Glutamatergic neuron (in vitro differentiated cells): Measurements from ENCODE around the gene ADAMTS16. TPM values are rescaled to one million over a fixed set of nuclear protein-coding genes. Genes with fewer than 3 reads are reported as not detected.

Source experiments
- DNase-seq: peaks from one replicate; pipeline ENCODE4 v3.0.0; 2022
- H3K27ac Mint-ChIP-seq: one replicate; pipeline ENCODE4 v1.8.0; 2020; ENCODE audit warnings: mild to moderate bottlenecking, mixed read lengths, inconsistent platforms; ENCODE audit not compliant: unreplicated experiment
- H3K27me3 Mint-ChIP-seq: one replicate; pipeline ENCODE4 v1.8.0; 2020; ENCODE audit warnings: mild to moderate bottlenecking, moderate library complexity, mixed read lengths, inconsistent platforms; ENCODE audit not compliant: unreplicated experiment
- H3K36me3 Mint-ChIP-seq: one replicate; pipeline ENCODE4 v1.8.0; 2020; ENCODE audit warnings: mild to moderate bottlenecking, mixed read lengths, inconsistent platforms; ENCODE audit not compliant: unreplicated experiment
- H3K4me1 Mint-ChIP-seq: one replicate; pipeline ENCODE4 v1.8.0; 2020; ENCODE audit warnings: mild to moderate bottlenecking, low read depth, mixed read lengths, inconsistent platforms; ENCODE audit not compliant: unreplicated experiment
- H3K4me3 Mint-ChIP-seq: one replicate; pipeline ENCODE4 v1.8.0; 2020; ENCODE audit warnings: mild to moderate bottlenecking, mixed read lengths, inconsistent platforms; ENCODE audit not compliant: unreplicated experiment
- H3K9me3 Mint-ChIP-seq: one replicate; pipeline ENCODE4 v1.8.0; 2020; ENCODE audit warnings: mild to moderate bottlenecking, moderate library complexity, mixed read lengths, inconsistent platforms; ENCODE audit not compliant: unreplicated experiment
- total RNA-seq: library from RNA; stranded (reverse); fragmentation: NEBNext Ultra II Directional; extraction: Animal tissue kit (Norgen Biotek cat#: 25700); gene quantifications from one replicate; pipeline ENCODE4 v1.2.1, GENCODE V29; 2021; ENCODE audit not compliant: unreplicated experiment
- TF ChIP-seq, protein P1 (sequence below): fragments of 200-600 bp; sonication (generic); IDR thresholded peaks from one replicate; pipeline ENCODE4 v1.5.0; 2021; ENCODE audit not compliant: partially characterized antibody, unreplicated experiment

ADAMTS16 gene
- total RNA-seq, 1 donor from 2014 or later = 4.8 TPM

DNA sequence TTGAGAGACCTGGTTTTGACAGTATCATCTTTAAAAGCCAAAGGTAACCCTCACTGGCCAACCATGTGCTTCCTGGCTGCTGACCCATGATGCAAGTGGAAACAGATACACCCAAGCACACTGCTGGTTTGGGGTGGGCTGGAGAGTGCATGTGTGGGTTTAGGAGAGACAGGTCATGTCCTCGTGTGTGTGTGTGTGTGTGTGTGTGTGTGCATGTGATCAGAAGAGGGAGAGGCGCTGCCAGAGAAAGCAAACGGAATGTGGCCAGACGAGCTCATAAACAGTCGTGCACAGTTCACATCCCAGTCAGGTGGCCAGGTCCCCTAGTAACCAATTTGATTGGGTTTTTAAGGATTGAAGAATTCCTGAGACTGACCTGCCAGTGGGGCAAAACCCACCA lies 169.5 kb downstream of the ADAMTS16 start:
- H3K27me3 Mint-ChIP-seq = peaks cover 7% of the 10 kb centered on the region

DNA sequence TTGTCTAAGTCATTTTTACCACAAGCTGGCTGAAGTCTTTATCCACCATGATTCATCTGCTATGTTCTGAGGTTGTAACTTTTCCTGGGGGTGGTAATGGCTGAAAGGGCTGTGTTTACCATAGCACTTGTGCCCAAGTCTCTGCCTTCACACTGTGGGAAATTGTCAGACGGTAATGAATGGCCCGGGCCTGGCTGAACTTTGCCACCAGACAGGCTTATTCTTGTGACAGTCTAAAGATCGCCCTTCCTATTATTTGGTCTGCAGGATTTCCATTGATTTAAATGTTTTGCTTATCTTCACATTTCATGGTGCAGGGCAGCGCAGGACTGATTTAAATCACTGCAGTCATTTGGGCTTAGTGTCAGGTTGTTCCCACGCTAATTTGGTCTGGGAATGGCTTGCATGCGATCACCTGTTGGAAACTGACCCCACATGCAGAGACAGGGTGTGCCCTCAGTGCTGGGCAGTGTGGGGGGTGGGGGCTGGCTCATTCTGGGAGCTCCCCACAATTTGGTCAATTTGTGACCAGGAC lies 173.0 kb downstream of the ADAMTS16 start:
- H3K9me3 Mint-ChIP-seq = peaks cover 2% of the 10 kb centered on the region
- peaks cover 4% of the 10 kb centered on the region for H3K36me3 Mint-ChIP-seq
- no peak overlapping the region for H3K27ac Mint-ChIP-seq
- no peak overlapping the region for H3K4me3 Mint-ChIP-seq
- no peaks in the 10 kb centered on the region for H3K4me1 Mint-ChIP-seq
- DNase-seq = no peak
- peaks cover 5% of the 10 kb centered on the region for H3K27me3 Mint-ChIP-seq
- TF ChIP-seq, protein P1, sequence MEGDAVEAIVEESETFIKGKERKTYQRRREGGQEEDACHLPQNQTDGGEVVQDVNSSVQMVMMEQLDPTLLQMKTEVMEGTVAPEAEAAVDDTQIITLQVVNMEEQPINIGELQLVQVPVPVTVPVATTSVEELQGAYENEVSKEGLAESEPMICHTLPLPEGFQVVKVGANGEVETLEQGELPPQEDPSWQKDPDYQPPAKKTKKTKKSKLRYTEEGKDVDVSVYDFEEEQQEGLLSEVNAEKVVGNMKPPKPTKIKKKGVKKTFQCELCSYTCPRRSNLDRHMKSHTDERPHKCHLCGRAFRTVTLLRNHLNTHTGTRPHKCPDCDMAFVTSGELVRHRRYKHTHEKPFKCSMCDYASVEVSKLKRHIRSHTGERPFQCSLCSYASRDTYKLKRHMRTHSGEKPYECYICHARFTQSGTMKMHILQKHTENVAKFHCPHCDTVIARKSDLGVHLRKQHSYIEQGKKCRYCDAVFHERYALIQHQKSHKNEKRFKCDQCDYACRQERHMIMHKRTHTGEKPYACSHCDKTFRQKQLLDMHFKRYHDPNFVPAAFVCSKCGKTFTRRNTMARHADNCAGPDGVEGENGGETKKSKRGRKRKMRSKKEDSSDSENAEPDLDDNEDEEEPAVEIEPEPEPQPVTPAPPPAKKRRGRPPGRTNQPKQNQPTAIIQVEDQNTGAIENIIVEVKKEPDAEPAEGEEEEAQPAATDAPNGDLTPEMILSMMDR = no peak

More for the DNA sequence above, 169.5 kb downstream of the ADAMTS16 start:
- peaks cover 5% of the 10 kb centered on the region for H3K4me1 Mint-ChIP-seq
- H3K4me3 Mint-ChIP-seq = no peak overlapping the region
- peaks cover 4% of the 10 kb centered on the region for H3K36me3 Mint-ChIP-seq
- TF ChIP-seq, protein P1 = no peak
- H3K27ac Mint-ChIP-seq = no peak overlapping the region
- DNase-seq = no peak
- H3K9me3 Mint-ChIP-seq = peaks cover 3% of the 10 kb centered on the region

DNA sequence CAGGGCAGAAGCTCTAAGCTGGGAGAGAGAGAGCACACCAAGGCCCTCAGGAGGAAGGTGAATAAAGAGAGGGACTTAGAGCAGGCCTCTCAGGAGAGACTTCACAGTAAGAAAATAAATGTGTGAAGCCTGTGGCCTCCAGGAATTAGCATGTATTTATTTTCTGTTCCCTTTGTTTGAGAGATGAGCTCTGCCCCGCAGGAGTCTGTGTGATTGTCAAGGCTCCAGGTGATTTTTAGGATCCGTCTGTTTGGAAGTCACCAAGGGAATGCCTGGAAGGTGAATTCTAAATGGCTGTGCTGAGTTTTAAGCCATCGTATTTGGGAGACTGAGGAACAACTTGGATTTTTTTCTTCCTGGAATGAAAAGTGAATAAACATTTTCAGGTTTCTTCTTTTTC lies 174.0 kb downstream of the ADAMTS16 start:
- Mint-ChIP-seq H3K36me3 (peaks cover 4% of the 10 kb centered on the region), H3K4me3 (no peak overlapping the region), H3K27me3 (peaks cover 5% of the 10 kb centered on the region), H3K9me3 (peaks cover 2% of the 10 kb centered on the region), H3K27ac (no peak overlapping the region), H3K4me1 (peaks cover 5% of the 10 kb centered on the region)
- TF ChIP-seq, protein P1 = no peak
- DNase-seq = no peak

DNA sequence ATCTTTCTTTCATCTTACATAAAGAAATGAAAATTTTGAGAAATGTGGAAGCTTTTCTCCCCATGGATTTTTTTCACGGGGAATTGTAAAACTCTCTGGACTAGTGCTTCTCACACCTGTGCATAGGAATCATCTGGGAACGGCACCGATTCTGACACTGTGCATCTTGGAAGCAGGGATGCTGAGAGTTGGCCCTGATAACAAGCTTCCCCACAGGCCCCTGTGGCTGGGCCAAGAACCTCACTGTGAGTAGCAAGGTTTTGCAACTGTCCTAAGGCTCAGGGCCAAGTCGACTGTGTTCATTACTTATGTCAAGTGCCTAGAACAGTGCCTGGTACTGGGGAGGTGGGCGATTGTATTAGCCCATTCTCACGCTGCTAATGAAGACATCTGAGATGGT lies 174.5 kb downstream of the ADAMTS16 start:
- Mint-ChIP-seq H3K4me3 (no peak overlapping the region), H3K36me3 (peaks cover 4% of the 10 kb centered on the region), H3K9me3 (peaks cover 2% of the 10 kb centered on the region), H3K27ac (no peak overlapping the region), H3K27me3 (peaks cover 4% of the 10 kb centered on the region), H3K4me1 (peaks cover 6% of the 10 kb centered on the region)
- TF ChIP-seq, protein P1 = no peak
- DNase-seq = no peak

DNA sequence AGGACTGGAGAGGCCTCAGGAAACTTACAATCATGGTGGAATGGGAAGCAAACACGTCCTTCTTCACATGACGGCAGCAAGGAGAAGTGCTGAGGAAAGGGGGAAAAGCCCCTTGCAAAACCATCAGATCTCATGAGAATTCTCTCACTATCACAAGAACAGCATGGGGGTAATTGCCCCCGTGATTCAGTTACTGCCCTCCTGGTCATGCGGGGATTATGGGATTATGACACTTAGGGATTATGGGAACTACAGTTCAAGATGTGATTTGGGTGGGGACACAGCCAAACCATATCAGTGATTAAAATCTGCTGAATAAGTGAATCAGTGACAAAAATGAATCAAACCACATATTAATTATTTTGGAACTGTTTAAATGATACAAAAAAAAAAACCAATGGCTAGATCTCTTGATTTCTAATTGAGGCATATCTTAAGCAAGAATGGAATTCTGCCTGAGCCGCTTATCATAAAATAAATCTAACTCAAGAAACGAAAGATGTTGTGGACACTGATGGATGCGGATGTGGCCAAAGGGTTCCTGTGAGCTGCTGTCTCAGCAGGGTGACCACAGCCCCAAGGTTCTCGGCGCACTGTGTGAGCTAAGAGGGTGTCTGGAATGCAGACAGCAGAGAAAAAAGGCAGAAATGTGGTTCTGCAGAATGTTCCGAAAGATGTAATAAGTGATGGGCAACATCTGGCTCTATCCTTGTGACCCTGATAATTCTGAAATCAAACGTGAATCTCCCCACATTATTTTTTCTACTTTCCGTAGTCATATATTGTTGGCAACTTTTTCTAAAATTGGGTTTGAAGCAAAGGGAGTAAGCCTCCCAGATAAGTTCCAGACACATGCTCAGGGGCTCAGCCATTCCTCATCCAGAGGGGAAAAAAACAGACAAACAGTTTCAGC lies 175.2 kb downstream of the ADAMTS16 start:
- TF ChIP-seq, protein P1 = no peak
- Mint-ChIP-seq H3K27me3 (peaks cover 3% of the 10 kb centered on the region), H3K4me1 (peaks cover 6% of the 10 kb centered on the region), H3K4me3 (no peak overlapping the region), H3K36me3 (peaks cover 4% of the 10 kb centered on the region), H3K9me3 (peaks cover 2% of the 10 kb centered on the region), H3K27ac (no peak overlapping the region)
- DNase-seq = no peak
